ENCODE measurements around the gene OR5H14. TPM values are rescaled to one million over a fixed set of nuclear protein-coding genes. Genes with fewer than 3 reads are reported as not detected.

The OR5H14 gene
- total RNA-seq, 4 donors from 2014 or later, result not detected

GRCh38 chr3:98151241-98151640, 4.0 kb downstream of the OR5H14 start:
- WGBS, 2 donors, result 77 to 87% methylated on average over 5 of the region's 5 CpGs
- intact Hi-C loops (cut with DNase I; ENCODE audit: low total_unique reads), result no loop called here
- no peak for TF ChIP-seq POLR2A (IDR thresholded peaks at IDR 0.05)
- TF ChIP-seq, protein P1, sequence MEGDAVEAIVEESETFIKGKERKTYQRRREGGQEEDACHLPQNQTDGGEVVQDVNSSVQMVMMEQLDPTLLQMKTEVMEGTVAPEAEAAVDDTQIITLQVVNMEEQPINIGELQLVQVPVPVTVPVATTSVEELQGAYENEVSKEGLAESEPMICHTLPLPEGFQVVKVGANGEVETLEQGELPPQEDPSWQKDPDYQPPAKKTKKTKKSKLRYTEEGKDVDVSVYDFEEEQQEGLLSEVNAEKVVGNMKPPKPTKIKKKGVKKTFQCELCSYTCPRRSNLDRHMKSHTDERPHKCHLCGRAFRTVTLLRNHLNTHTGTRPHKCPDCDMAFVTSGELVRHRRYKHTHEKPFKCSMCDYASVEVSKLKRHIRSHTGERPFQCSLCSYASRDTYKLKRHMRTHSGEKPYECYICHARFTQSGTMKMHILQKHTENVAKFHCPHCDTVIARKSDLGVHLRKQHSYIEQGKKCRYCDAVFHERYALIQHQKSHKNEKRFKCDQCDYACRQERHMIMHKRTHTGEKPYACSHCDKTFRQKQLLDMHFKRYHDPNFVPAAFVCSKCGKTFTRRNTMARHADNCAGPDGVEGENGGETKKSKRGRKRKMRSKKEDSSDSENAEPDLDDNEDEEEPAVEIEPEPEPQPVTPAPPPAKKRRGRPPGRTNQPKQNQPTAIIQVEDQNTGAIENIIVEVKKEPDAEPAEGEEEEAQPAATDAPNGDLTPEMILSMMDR (IDR thresholded peaks at IDR 0.05), result no peak
- no peak for DNase-seq (ENCODE audit: low spot score in 2 of 2)
- no peak overlapping the region for H3K4me3 ChIP-seq (ENCODE audit: low read depth, poor library complexity, severe bottlenecking)

GRCh38 chr3:98166396-98166795, 19.1 kb downstream of the OR5H14 start, which contains the start of gene OR5H15:
Gene OR5H15 (plus strand): TSS chr3:98166696. CDS start chr3:98168700, 2,004 bp downstream.
- intact Hi-C loops (cut with DNase I; ENCODE audit: low total_unique reads), result no loop called here
- WGBS, 2 donors, result 91 to 93% methylated on average over 3 of the region's 3 CpGs
- no peak for TF ChIP-seq POLR2A (IDR thresholded peaks at IDR 0.05)
- TF ChIP-seq, protein P1 (IDR thresholded peaks at IDR 0.05), result no peak
- H3K4me3 ChIP-seq (ENCODE audit: low read depth, poor library complexity, severe bottlenecking), result no peak within 1 kb of the TSS
- no peak for DNase-seq (ENCODE audit: low spot score in 2 of 2)

- DNase-seq (ENCODE audit: low spot score in 2 of 2), result no peak
- intact Hi-C loops (cut with DNase I; ENCODE audit: low total_unique reads), result no loop called here
- H3K4me3 ChIP-seq (ENCODE audit: low read depth, poor library complexity, severe bottlenecking), result no peak overlapping the region
- 59 to 63% methylated on average over 1 of the region's 1 CpG for WGBS, 2 donors
- TF ChIP-seq POLR2A (IDR thresholded peaks at IDR 0.05), result no peak
- TF ChIP-seq, protein P1 (IDR thresholded peaks at IDR 0.05), result no peak
These were observed 23.8 kb downstream of the OR5H14 start for GRCh38 chr3:98171071-98171470.

DNA sequence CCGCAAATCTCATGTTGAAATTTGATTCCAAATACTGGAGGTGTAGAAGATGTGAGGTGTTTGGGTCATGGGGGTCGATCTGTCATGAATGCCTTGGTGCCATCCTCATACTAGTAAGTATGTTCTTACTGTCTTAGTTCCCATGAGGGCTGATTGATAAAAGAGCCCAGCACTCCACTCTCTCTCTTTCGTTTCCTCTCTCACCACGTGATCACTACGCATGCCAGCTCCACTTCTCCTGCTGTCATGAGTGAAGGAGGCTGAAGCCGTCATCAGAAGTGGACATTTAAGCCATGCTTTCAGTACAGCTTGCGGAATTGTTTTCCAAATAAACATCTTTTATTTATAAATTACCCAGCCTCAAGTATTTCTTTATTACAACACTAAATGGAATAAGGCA, 25.3 kb downstream of the OR5H14 start:
- WGBS, 2 donors, result 82% methylated on average over 7 of the region's 7 CpGs

DNA sequence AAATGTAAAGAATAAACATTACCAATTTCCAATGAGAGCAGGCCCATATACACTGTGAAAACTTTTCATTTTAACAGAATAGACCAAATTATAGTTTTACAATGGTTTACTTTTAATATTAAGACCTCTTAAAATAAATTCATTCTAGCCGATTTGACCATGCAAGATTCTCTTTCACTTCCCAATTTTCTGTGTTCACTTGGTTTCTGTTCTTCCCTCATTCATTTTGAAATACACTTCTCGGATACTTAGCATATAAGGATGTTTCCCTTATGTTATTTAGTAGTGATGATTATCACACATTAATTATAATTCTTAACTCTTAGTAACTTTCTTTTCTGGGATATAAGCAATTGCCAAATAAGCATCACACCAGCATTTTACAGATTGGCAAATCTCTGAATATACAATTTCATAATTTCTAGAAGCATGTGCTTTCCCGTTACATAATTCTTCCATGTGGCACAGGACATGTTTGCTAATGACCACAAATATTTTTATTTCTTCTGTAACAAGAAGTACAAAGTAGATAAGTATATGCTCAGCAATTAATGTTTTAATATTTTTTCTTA, 33.1 kb downstream of the OR5H14 start:
- 79 to 85% methylated on average over 3 of the region's 3 CpGs for WGBS, 2 donors
- DNase-seq (ENCODE audit: low spot score in 2 of 2), result no peak
- H3K4me3 ChIP-seq (ENCODE audit: low read depth, poor library complexity, severe bottlenecking), result no peak overlapping the region
- TF ChIP-seq, protein P1 (IDR thresholded peaks at IDR 0.05), result no peak
- TF ChIP-seq POLR2A (IDR thresholded peaks at IDR 0.05), result no peak
- intact Hi-C loops (cut with DNase I; ENCODE audit: low total_unique reads), result no loop called here

More for the DNA sequence above, 25.3 kb downstream of the OR5H14 start:
- no peak for TF ChIP-seq POLR2A (IDR thresholded peaks at IDR 0.05)
- TF ChIP-seq, protein P1 (IDR thresholded peaks at IDR 0.05), result no peak
- intact Hi-C loops (cut with DNase I; ENCODE audit: low total_unique reads), result no loop called here
- DNase-seq (ENCODE audit: low spot score in 2 of 2), result no peak
- H3K4me3 ChIP-seq (ENCODE audit: low read depth, poor library complexity, severe bottlenecking), result no peak overlapping the region

DNA sequence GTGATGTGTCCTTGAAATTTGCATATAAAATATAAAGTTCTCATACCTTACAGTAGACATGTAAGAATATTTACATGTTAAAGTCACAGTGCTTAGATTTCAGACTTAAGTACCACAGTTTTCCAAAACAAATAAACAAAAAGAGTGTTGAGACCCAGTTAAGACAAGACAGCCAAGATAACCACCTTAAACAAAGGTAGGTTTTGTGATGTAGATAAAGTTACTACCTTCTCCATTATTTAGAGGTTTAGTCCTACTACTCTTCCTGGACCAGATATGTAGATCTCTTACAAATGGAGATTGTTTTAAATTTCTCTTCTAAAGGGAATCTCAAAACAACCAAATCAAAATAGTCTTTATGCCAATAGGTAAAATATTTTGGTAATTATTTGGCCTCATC, 34.9 kb downstream of the OR5H14 start:
- TF ChIP-seq POLR2A (IDR thresholded peaks at IDR 0.05), result no peak
- TF ChIP-seq, protein P1 (IDR thresholded peaks at IDR 0.05), result no peak

More for the DNA sequence above, 34.9 kb downstream of the OR5H14 start:
- H3K4me3 ChIP-seq (ENCODE audit: low read depth, poor library complexity, severe bottlenecking), result no peak overlapping the region
- intact Hi-C loops (cut with DNase I; ENCODE audit: low total_unique reads), result no loop called here
- DNase-seq (ENCODE audit: low spot score in 2 of 2), result no peak

Data from lower leg skin (tissue), 4 donors.